PC-3 (cell line): ENCODE data around the gene IL16. TPM values are rescaled to one million over a fixed set of nuclear protein-coding genes. Genes with fewer than 3 reads are reported as not detected.

Experiments used
- ATAC-seq: fragments of 200-7000 bp; cut with Tn5 transposase; 2 replicates; pipeline ENCODE4 v1.9.1; 2020; ENCODE audit warnings: mild to moderate bottlenecking, moderate library complexity
- BruUV-seq: library from RNA; stranded (reverse); fragments of 400-500 nt; replicated peaks from 2 replicates; lab custom pipeline; 2021; lab: Mats Ljungman, UMichigan
- CTCF ChIA-PET: fragments of 300-600 bp; sonication (Branson Sonifier 250); formaldehyde crosslinking; loops from one replicate; lab custom pipeline; 2022; ENCODE audit warnings: antibody characterized with exemption; lab: Charles Lee
- POLR2A ChIA-PET: fragments of 300-600 bp; sonication (Branson Sonifier 250); formaldehyde crosslinking; loops from one replicate; lab custom pipeline; 2022; ENCODE audit warnings: antibody characterized with exemption; ENCODE audit not compliant: unreplicated experiment; lab: Charles Lee
- DNase-seq: peaks from one replicate; pipeline ENCODE4 v3.0.0-alpha.2; 2015
- H2AFZ ChIP-seq: fragments of 300-600 bp; sonication (generic); 2 replicates; pipeline ENCODE4 v1.6.0; 2016; ENCODE audit warnings: antibody characterized with exemption, low read length
- H3F3A ChIP-seq: fragments of 300-600 bp; sonication (generic); one replicate; pipeline ENCODE4 v1.6.0; 2017; ENCODE audit warnings: antibody characterized with exemption, low read length, control low read depth, mild to moderate bottlenecking; ENCODE audit not compliant: unreplicated experiment
- H3K27ac ChIP-seq: fragments of 300-600 bp; sonication (generic); 2 replicates; pipeline ENCODE4 v1.5.1; 2016; ENCODE audit warnings: mild to moderate bottlenecking, low read length
- H3K27me3 ChIP-seq: fragments of 300-600 bp; sonication (generic); 2 replicates; pipeline ENCODE4 v1.6.1; 2016; ENCODE audit warnings: low read length, mixed read lengths
- H3K36me3 ChIP-seq: fragments of 300-600 bp; sonication (generic); 2 replicates; pipeline ENCODE4 v1.6.1; 2016; ENCODE audit warnings: low read depth, mixed run types, low read length, mixed read lengths
- H3K4me1 ChIP-seq: fragments of 300-600 bp; sonication (generic); 2 replicates; pipeline ENCODE4 v1.5.1; 2016; ENCODE audit warnings: low read length; ENCODE audit not compliant: insufficient read depth
- H3K4me2 ChIP-seq: fragments of 300-600 bp; sonication (generic); 2 replicates; pipeline ENCODE4 v1.6.0; 2016; ENCODE audit warnings: low read length
- H3K4me3 ChIP-seq: fragments of 300-600 bp; sonication (generic); 2 replicates; pipeline ENCODE4 v1.5.1; 2016; ENCODE audit warnings: mild to moderate bottlenecking, low read length, mixed read lengths
- H3K79me2 ChIP-seq: fragments of 300-600 bp; sonication (generic); 2 replicates; pipeline ENCODE4 v1.6.1; 2017; ENCODE audit warnings: low read length, mixed read lengths
- H3K9ac ChIP-seq: fragments of 300-600 bp; sonication (generic); 2 replicates; pipeline ENCODE4 v1.6.0; 2016; ENCODE audit warnings: mild to moderate bottlenecking, low read length
- H3K9me2 ChIP-seq: fragments of 300-600 bp; sonication (generic); replicated peaks from 2 replicates; pipeline ENCODE4 v1.6.1; 2016; ENCODE audit warnings: mixed run types, low read length, mixed read lengths
- H3K9me3 ChIP-seq: fragments of 300-600 bp; sonication (generic); 2 replicates; pipeline ENCODE4 v1.6.1; 2016; ENCODE audit warnings: low read length, mixed read lengths
- H4K20me1 ChIP-seq: fragments of 300-600 bp; sonication (generic); 2 replicates; pipeline ENCODE4 v1.6.1; 2016; ENCODE audit warnings: low read length, mixed read lengths
- CTCF ChIP-seq: fragments of 300-600 bp; sonication (generic); conservative IDR thresholded peaks from 2 replicates; pipeline ENCODE4 v1.5.1; 2017; ENCODE audit warnings: antibody characterized with exemption, low read depth, mild to moderate bottlenecking, low read length
- EZH2 ChIP-seq: fragments of 300-600 bp; sonication (generic); IDR thresholded peaks from one replicate; pipeline ENCODE4 v1.6.1; 2017; ENCODE audit warnings: antibody characterized with exemption, mild to moderate bottlenecking, low read length; ENCODE audit not compliant: unreplicated experiment
- EZH2phosphoT487 ChIP-seq: fragments of 300-600 bp; sonication (generic); IDR thresholded peaks from 2 replicates; pipeline ENCODE4 v1.6.1; 2018; ENCODE audit warnings: mild to moderate bottlenecking, antibody characterized with exemption, low read length, borderline replicate concordance
- intact Hi-C: fragments of 100-400 bp; cut with micrococcal nuclease; formaldehyde crosslinking; loops from 2 replicates; pipeline ENCODE4 v1.9.0; 2023
- total RNA-seq: library from RNA; depleted of rRNA; stranded (reverse); fragments of >200 nt; gene quantifications from 2 replicates; pipeline ENCODE4 v1.2.3, GENCODE V29; 2014

Gene IL16
- total RNA-seq, 1 experiment from 2014 or later: 0.04 TPM

- DNase-seq: no peak
- no peak overlapping the region for H3K4me3 ChIP-seq
- H4K20me1 ChIP-seq: no peaks in the 10 kb centered on the region
- no peaks in the 10 kb centered on the region for H3K79me2 ChIP-seq
- H2AFZ ChIP-seq: no peak overlapping the region
- CTCF ChIA-PET: no interaction called here
- intact Hi-C loops: no loop called here
- H3K9me3 ChIP-seq: no peaks in the 10 kb centered on the region
- POLR2A ChIA-PET: no interaction called here
- H3K27me3 ChIP-seq: peaks cover 43% of the 10 kb centered on the region
- no peak overlapping the region for H3K4me2 ChIP-seq
- no peak overlapping the region for H3K9ac ChIP-seq
- H3K27ac ChIP-seq: no peak overlapping the region
- TF ChIP-seq CTCF (no peak), EZH2phosphoT487 (no peak), EZH2 (no peak)
- no peaks in the 10 kb centered on the region for H3K9me2 ChIP-seq
- H3K36me3 ChIP-seq: no peaks in the 10 kb centered on the region
- BruUV-seq: no TSS peak
- no peaks in the 10 kb centered on the region for H3K4me1 ChIP-seq
- ATAC-seq: no peak
- H3F3A ChIP-seq: no peaks in the 10 kb centered on the region
Observed at GRCh38 chr15:81224232-81224631, 27.6 kb downstream of the IL16 start.

DNA sequence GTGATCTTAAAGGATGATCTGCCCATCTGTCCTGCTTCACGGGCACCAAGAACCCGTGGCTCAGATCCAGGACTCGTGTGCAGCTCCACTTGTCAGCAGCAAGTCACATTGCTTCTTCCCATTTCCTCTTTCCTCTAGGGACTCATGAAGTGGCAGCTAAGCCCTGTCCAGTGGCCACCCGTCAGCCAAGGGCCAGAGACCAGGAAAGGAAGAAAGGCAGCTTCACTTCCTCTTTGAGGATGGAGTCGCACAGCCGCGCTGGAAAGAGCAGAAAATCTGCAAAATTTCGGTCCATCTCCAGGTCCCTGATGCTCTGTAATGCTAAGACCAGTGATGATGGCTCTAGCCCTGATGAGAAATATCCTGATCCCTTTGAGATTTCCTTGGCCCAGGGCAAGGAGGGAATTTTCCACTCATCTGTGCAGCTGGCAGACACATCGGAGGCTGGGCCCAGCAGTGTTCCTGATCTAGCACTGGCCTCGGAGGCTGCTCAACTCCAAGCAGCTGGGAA lies 28.5 kb downstream of the IL16 start:
- intact Hi-C loops: no loop called here
- Histone ChIP-seq H3K36me3 (no peaks in the 10 kb centered on the region), H3F3A (no peaks in the 10 kb centered on the region), H2AFZ (no peak overlapping the region), H3K27ac (no peak overlapping the region), H3K4me1 (no peaks in the 10 kb centered on the region), H3K4me2 (no peak overlapping the region), H3K9ac (no peak overlapping the region), H4K20me1 (no peaks in the 10 kb centered on the region), H3K4me3 (no peak overlapping the region), H3K9me3 (no peaks in the 10 kb centered on the region), H3K79me2 (no peaks in the 10 kb centered on the region), H3K27me3 (peaks cover 44% of the 10 kb centered on the region), H3K9me2 (no peaks in the 10 kb centered on the region)
- CTCF ChIA-PET: no interaction called here
- no peak for DNase-seq
- no peak for TF ChIP-seq EZH2
- no peak for TF ChIP-seq EZH2phosphoT487
- TF ChIP-seq CTCF: no peak
- POLR2A ChIA-PET: no interaction called here
- no TSS peak for BruUV-seq
- ATAC-seq: no peak

- Histone ChIP-seq H3K9me3 (no peaks in the 10 kb centered on the region), H3K36me3 (no peaks in the 10 kb centered on the region), H3K9me2 (no peaks in the 10 kb centered on the region), H3K4me1 (no peaks in the 10 kb centered on the region), H2AFZ (no peak overlapping the region), H3K79me2 (no peaks in the 10 kb centered on the region), H3K27me3 (peaks cover 43% of the 10 kb centered on the region), H4K20me1 (no peaks in the 10 kb centered on the region), H3K4me3 (no peak overlapping the region), H3F3A (no peaks in the 10 kb centered on the region), H3K4me2 (no peak overlapping the region), H3K9ac (no peak overlapping the region), H3K27ac (no peak overlapping the region)
- ChIA-PET CTCF (no interaction called here), POLR2A (no interaction called here)
- ATAC-seq (no peak), DNase-seq (no peak)
- TF ChIP-seq EZH2: no peak
- TF ChIP-seq CTCF: no peak
- TF ChIP-seq EZH2phosphoT487: no peak
- intact Hi-C loops: no loop called here
- BruUV-seq: no TSS peak
Observed at GRCh38 chr15:81227716-81228115, 31.0 kb downstream of the IL16 start.
